ENCODE results near the gene ST3GAL4. TPM values are rescaled to one million over a fixed set of nuclear protein-coding genes. Genes with fewer than 3 reads are reported as not detected.

The ST3GAL4 gene
- total and polyA plus RNA-seq, 3 donors from 2014 or later, result 102 to 221 (median 212) TPM

DNA sequence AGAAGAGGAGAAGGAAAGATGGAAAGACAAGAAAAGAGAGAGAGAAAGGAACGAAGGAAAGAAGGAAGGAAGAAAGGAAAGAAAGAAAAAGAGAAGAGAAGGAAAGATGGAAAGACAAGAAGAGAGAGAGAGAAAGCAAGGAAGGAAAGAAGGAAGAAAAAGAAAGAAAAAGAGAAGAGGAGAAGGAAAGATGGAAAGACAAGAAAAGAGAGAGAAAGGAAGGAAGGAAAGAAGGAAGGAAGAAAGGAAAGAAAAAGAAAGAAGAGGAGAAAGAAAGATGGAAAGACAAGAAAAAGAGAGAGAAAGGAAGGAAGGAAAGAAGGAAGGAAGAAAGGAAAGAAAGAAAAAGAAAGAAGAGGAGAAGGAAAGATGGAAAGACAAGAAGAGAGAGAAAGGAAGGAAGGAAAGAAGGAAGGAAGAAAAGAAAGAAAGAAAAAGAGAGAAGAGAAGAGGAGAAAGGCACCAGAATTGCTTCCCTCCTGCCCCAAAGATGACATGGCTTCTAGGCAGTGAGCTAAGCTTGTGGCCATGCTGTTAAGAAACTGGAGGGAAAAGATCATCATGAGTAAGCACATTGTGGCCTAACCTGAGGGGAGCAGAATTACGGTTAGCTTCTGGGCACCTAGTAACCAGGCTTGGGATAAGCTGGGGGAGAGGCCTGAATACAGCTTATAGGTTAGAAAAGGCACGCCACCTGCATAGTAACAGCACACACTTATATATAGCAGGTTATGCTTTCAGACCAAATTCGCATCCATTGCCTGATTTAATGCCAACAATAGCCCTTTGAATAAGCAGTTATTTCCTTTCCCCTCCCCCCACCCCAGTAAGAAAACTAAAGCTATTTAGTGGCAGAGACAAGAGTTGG lies 2.3 kb upstream of the ST3GAL4 start:
- no peaks in the 10 kb centered on the region for H3K9me3 ChIP-seq
- no peaks in the 10 kb centered on the region for H3K36me3 ChIP-seq (ENCODE audit: low read depth, missing control alignments)
- no peaks in the 10 kb centered on the region for H3K27me3 ChIP-seq
- intact Hi-C loops (cut with DNase I; ENCODE audit: low total_unique reads), result no loop called here
- 74 to 81% methylated on average over 4 of the region's 4 CpGs for WGBS, 2 donors
- H3K27ac ChIP-seq, result peak overlapping the region in 1 of 2 donors; percentile 41
- H3K4me1 ChIP-seq, result peaks cover 67% of the 10 kb centered on the region
- H3K4me3 ChIP-seq, result no peak overlapping the region
- TF ChIP-seq, protein P1, sequence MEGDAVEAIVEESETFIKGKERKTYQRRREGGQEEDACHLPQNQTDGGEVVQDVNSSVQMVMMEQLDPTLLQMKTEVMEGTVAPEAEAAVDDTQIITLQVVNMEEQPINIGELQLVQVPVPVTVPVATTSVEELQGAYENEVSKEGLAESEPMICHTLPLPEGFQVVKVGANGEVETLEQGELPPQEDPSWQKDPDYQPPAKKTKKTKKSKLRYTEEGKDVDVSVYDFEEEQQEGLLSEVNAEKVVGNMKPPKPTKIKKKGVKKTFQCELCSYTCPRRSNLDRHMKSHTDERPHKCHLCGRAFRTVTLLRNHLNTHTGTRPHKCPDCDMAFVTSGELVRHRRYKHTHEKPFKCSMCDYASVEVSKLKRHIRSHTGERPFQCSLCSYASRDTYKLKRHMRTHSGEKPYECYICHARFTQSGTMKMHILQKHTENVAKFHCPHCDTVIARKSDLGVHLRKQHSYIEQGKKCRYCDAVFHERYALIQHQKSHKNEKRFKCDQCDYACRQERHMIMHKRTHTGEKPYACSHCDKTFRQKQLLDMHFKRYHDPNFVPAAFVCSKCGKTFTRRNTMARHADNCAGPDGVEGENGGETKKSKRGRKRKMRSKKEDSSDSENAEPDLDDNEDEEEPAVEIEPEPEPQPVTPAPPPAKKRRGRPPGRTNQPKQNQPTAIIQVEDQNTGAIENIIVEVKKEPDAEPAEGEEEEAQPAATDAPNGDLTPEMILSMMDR (IDR thresholded peaks at IDR 0.05), result no peak
- no peak for TF ChIP-seq POLR2A (IDR thresholded peaks at IDR 0.05)
- no peak for DNase-seq

DNA sequence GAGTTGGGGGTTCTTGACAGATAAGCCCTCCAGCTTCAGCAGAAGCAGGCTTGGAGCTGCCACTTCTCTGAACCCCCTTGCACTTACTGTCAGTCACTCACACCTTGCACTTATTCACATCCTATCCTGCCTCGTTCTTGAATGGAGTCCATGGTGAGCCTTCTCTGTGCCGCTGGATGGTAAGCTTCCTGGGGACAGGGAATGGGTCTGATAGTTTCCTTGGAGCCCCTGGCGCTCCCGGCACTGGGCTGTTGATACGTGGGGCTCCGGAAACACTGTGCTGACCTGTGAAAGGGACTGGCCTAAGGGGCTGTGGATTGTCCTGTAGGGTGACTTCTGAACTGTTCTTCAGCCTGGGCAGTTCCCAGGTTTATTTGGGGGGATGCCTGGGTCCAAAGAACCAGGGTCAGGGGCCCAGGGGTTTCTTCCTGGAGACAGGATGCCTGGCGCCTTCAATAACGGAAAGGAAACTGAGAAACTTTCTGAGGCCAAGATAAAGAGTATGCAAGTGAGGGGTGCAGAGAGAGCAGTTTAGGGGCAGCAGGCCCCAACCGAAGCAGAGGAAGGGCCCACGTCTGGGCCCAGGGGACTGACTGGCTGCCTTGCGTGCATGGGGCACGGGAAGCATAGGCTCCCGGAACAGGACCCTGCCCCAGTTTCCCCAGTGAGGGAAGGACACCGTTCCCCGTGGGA lies 709 bp upstream of the ST3GAL4 start:
- no peaks in the 10 kb centered on the region for H3K27me3 ChIP-seq
- H3K36me3 ChIP-seq (ENCODE audit: low read depth, missing control alignments), result no peaks in the 10 kb centered on the region
- H3K27ac ChIP-seq, result peak overlapping the region; percentile 79 to 87
- intact Hi-C loops (cut with DNase I; ENCODE audit: low total_unique reads), result no loop called here
- peaks cover 66% of the 10 kb centered on the region for H3K4me1 ChIP-seq
- DNase-seq, result no peak
- WGBS, 2 donors, result 6 to 14% methylated on average over 13 to 15 of the region's 15 CpGs
- no peaks in the 10 kb centered on the region for H3K9me3 ChIP-seq
- peak overlapping the region; percentile 68 to 79 for H3K4me3 ChIP-seq
- no peak for TF ChIP-seq POLR2A (IDR thresholded peaks at IDR 0.05)
- TF ChIP-seq, protein P1 (IDR thresholded peaks at IDR 0.05), result no peak

DNA sequence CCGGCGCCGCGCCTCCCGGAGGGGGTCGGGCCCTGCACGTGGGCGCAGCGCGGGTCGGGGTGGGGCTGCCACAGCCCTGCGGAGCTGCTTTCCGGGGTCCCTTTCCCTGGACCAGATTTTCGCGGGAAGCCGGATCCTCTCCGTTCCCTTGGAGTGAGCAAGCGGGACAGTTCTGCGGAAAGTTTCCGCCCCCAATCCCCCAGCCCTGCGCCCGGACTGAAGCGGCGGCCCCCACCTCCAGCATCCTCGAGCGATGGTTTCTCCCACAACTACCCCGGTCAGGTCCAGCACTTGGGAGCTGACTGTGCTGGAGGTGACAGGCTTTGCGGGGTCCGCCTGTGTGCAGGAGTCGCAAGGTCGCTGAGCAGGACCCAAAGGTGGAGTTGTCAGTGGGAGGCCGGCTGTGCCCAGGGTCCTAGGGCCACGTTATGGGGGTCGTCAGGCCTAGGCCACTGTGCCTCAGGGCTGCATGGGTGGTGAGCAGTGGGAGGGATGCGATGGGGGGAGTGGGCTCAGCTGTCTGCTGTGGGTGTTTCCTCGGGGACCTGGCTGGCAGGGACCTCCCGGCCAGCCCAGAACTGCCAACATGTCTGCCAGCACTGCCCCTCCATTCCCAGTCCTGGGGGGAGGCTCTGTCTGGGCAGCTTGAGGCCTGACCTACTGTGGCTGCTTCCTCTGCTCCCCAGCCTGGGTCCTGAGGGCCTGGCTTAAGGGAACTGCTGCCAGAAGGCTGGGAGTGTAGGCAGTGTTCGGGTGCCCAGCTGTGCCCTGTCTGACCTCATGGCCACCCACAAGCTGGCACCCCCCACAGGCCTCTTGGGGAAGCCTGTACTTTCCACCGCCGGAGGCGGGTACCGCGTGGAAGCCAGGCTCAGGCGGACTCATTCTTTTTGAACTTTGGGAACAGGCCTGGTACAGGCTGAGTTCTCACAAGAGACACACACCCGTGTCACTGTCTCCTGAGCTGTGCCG lies 726 bp downstream of the ST3GAL4 start:
- no peak for DNase-seq
- 1 to 3% methylated on average over 7 to 46 of the region's 46 CpGs for WGBS, 2 donors
- TF ChIP-seq, protein P1 (IDR thresholded peaks at IDR 0.05), result no peak
- TF ChIP-seq POLR2A (IDR thresholded peaks at IDR 0.05), result no peak
- no peaks in the 10 kb centered on the region for H3K36me3 ChIP-seq (ENCODE audit: low read depth, missing control alignments)
- no peaks in the 10 kb centered on the region for H3K9me3 ChIP-seq
- peaks cover 66% of the 10 kb centered on the region for H3K4me1 ChIP-seq
- no peaks in the 10 kb centered on the region for H3K27me3 ChIP-seq
- peak overlapping the region; percentile 87 for H3K27ac ChIP-seq
- H3K4me3 ChIP-seq, result peak overlapping the region; percentile 68 to 79
- intact Hi-C loops (cut with DNase I; ENCODE audit: low total_unique reads), result no loop called here

DNA sequence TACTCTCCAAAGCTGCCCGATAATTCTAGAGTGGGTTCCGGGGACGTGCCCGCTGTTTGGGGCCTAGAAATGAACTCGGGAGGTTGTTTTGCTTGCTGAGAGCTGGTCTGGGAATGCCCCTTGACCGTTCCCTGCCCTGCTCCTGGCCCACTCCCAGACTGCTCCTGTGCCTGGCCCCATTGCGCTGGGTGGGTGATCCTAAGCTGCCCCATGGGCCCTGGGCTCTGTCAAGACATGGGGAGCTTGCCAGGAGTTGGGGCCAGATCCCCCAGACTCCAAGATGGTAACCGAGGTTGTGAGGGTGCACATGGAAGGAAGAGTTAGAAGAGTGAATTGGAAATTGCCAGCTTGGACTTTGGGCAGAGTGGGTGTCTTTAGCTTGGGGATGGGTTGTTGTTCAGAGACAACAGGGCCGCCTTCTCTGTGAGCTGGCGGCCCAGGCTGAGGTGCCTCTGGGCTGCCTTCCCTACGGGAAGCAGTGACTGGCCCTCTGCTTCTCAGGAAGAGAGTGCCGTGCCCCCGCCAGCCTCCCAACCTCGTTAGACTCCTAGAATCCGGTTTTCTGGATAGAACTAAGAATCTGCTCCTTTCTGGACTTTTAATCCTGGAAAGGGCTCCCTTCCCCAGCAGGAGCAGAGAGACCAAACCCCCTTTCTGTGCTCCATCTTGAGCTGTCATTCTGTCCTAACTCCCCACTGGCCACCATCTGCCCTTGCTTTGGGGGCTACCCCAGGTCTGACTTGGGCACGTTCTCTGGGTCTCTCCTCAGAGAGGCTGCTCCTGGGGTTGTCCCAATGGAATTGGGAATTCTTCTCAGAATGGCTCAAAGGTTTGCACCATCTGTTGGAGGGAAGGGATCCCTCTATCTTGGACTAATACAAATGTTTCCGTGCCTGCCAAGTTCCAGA lies 1.8 kb downstream of the ST3GAL4 start:
- WGBS, 2 donors, result 17 to 38% methylated on average over 15 to 17 of the region's 17 CpGs
- TF ChIP-seq, protein P1 (IDR thresholded peaks at IDR 0.05), result no peak
- TF ChIP-seq POLR2A (IDR thresholded peaks at IDR 0.05), result no peak
- intact Hi-C loops (cut with DNase I; ENCODE audit: low total_unique reads), result no loop called here
- Histone ChIP-seq H3K36me3 (ENCODE audit: low read depth, missing control alignments) (no peaks in the 10 kb centered on the region), H3K27ac (peak overlapping the region; percentile 87), H3K9me3 (no peaks in the 10 kb centered on the region), H3K27me3 (no peaks in the 10 kb centered on the region), H3K4me3 (peak overlapping the region; percentile 68 to 79), H3K4me1 (peaks cover 64% of the 10 kb centered on the region)
- no peak for DNase-seq

Data from testis (tissue), 3 donors.